Stomach (tissue), 9 donors: ENCODE results near the gene ASMT. TPM values are rescaled to one million over a fixed set of nuclear protein-coding genes. Genes with fewer than 3 reads are reported as not detected.

Experiments
- DNase-seq, 2 donors: peaks; one replicate each; pipeline versions ENCODE4 v3.0.0 to v3.0.0-alpha.2; 2013 to 2019
- H3K27ac ChIP-seq, 5 donors: fragments of 200-600 bp in 4 of 5; sonication (generic) in 4 of 5; one replicate each; pipeline ENCODE4 v1.5.1; 2013 to 2019; ENCODE audit warnings: mild to moderate bottlenecking in 1 of 5, moderate library complexity in 1 of 5
- H3K27me3 ChIP-seq, 3 donors: fragments of 200-600 bp; sonication (generic); one replicate each; pipeline ENCODE4 v1.5.1; 2017 to 2019; ENCODE audit warnings: mixed run types in 1 of 3
- H3K36me3 ChIP-seq, 4 donors: fragments of 200-600 bp; sonication (generic); 1 replicate in 3 of 4; 2 replicates in 1 of 4; pipeline ENCODE4 v1.5.1; 2016 to 2019
- H3K4me1 ChIP-seq, 4 donors: fragments of 200-600 bp; sonication (generic); one replicate each; pipeline ENCODE4 v1.5.1; 2016 to 2019
- H3K4me3 ChIP-seq, 4 donors: fragments of 200-600 bp; sonication (generic) in 3 of 4; one replicate each; pipeline ENCODE4 v1.5.1; 2016 to 2019; ENCODE audit warnings: mild to moderate bottlenecking in 1 of 4
- H3K9me3 ChIP-seq, 4 donors: fragments of 200-600 bp; sonication (generic); one replicate each; pipeline ENCODE4 v1.5.1; 2016 to 2019
- CTCF ChIP-seq, 7 experiments: fragments of 450-650 bp in 4 of 7; fragments of 200-600 bp in 3 of 7; sonication (generic) in 3 of 7; IDR thresholded peaks; one replicate each; pipeline ENCODE4 v1.5.1; 2016 to 2019; ENCODE audit warnings: antibody characterized with exemption in 7 of 7, control low read depth in 2 of 7, mild to moderate bottlenecking in 1 of 7
- EP300 ChIP-seq: sonication (generic); formaldehyde crosslinking; IDR thresholded peaks from one replicate; pipeline ENCODE4 v1.6.1; 2017; ENCODE audit warnings: antibody characterized with exemption
- POLR2A ChIP-seq, 4 donors: fragments of 450-650 bp; IDR thresholded peaks; one replicate each; pipeline ENCODE4 v1.6.1; 2016; ENCODE audit warnings: antibody characterized with exemption in 4 of 4, control low read depth in 2 of 4, mild to moderate bottlenecking in 1 of 4, moderate library complexity in 1 of 4
- POLR2AphosphoS5 ChIP-seq, 3 donors: sonication (generic); formaldehyde crosslinking; IDR thresholded peaks; one replicate each; pipeline ENCODE4 v1.6.1; 2016; ENCODE audit warnings: antibody characterized with exemption in 3 of 3
- WGBS, 5 donors: extraction: QIAGEN DNeasy Blood & Tissue Kit in 3 of 5; methylation state at CpG; one replicate each; pipeline versions ENCODE4 v1.1.5 to v1.1.7; 2013 to 2018; 5-methylcytosine and 5-hydroxymethylcytosine counted together
- intact Hi-C: fragments of 100-400 bp; cut with DNase I; formaldehyde crosslinking; loops from one replicate; pipeline ENCODE4 v1.15.1; 2023; ENCODE audit warnings: low total_unique reads
- polyA plus RNA-seq, 3 donors: library from polyadenylated mRNA; stranded (reverse); fragments of 200-250 nt; gene quantifications; one replicate each; pipeline ENCODE4 v1.2.3, GENCODE V29; 2013
- total RNA-seq, 5 donors: library from RNA; depleted of rRNA; stranded (reverse); fragments of >200 nt; gene quantifications; one replicate each; pipeline versions ENCODE4 v1.1.0 to v1.2.3, GENCODE V29; 2014 to 2016
- donor health status: healthy with polysubstance abuse.
- donor health status: Bipolar disorder and iron deficiency.
- donor health status: healthy.

ASMT gene
- total and polyA plus RNA-seq, 8 donors = 0.43 TPM; not detected in 7

DNA sequence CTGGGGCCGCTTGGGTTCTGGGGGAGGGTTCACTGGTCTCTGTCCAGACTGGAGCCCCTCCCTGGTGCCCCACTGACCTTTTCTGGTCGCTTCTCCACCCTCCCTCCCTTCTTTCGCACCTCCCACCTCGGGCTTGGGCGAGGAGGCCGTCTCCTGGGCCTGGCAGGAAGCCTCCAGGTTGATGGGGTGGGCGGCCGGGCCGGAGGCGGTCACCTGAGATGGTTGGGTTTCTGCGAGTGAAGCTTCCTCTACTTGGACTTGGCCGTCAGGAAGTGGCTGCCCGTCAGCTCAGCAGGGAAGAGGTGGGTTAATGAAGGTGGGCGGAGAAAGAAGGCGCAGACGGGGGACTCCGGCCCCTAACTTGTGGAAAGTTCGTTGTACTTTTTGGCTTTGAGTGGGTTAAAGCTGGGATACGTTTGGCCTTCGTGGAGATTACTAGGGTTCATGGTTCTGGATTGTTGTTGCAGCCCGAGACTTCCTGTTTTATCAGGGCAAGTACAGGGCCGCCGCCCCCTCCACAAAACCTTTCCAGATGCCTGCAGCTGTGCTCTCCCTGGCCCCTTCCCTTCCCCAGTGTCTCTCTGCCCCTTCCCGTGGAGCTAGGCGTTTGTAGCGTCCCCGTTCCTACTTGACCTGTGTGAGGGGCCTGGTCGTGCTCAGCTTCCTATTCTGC is 22.3 kb upstream of the ASMT start:
- peaks cover 21 to 46% (median 32%) of the 10 kb centered on the region in 4 donors for H3K4me1 ChIP-seq
- peaks cover 37 to 44% (median 41%) of the 10 kb centered on the region in 4 donors for H3K36me3 ChIP-seq
- H3K27ac ChIP-seq = peak overlapping the region; percentile 84 to 97 (median 92)
- H3K9me3 ChIP-seq = no peaks in the 10 kb centered on the region
- DNase-seq = peak; percentile 26 to 63
- peak overlapping the region; percentile 93 to 99 (median 98) for H3K4me3 ChIP-seq
- H3K27me3 ChIP-seq = no peaks in the 10 kb centered on the region
- no peak for TF ChIP-seq POLR2AphosphoS5 (IDR thresholded peaks at IDR 0.05)
- TF ChIP-seq POLR2A (IDR thresholded peaks at IDR 0.05) = no peak
- no peak for TF ChIP-seq EP300
- TF ChIP-seq CTCF (IDR thresholded peaks at IDR 0.05) = no peak
- 1% methylated on average over 18 to 28 of the region's 28 CpGs for WGBS, 5 donors
- intact Hi-C loops = loop anchor here (5.0 kb wide), 1 partner anchor 135 kb away; no protein-coding TSS in a partner anchor

- Histone ChIP-seq H3K27ac (peak overlapping the region in 4 of 5 donors; percentile 84 to 97 (median 93)), H3K4me1 (peaks cover 21 to 46% (median 35%) of the 10 kb centered on the region in 4 donors), H3K4me3 (peak overlapping the region; percentile 93 to 99 (median 98)), H3K9me3 (no peaks in the 10 kb centered on the region), H3K36me3 (peaks cover 47 to 53% (median 50%) of the 10 kb centered on the region in 4 donors), H3K27me3 (no peaks in the 10 kb centered on the region)
- peak in 1 of 2 donors; percentile 24 for DNase-seq
- TF ChIP-seq POLR2AphosphoS5 (IDR thresholded peaks at IDR 0.05) = no peak
- no peak for TF ChIP-seq CTCF (IDR thresholded peaks at IDR 0.05)
- no peak for TF ChIP-seq EP300
- no peak for TF ChIP-seq POLR2A (IDR thresholded peaks at IDR 0.05)
- intact Hi-C loops = loop anchor here (5.0 kb wide), 1 partner anchor 136 kb away; no protein-coding TSS in a partner anchor
- 79 to 85% (median 84%) methylated on average over 42 to 60 of the region's 60 CpGs for WGBS, 5 donors
Measured at GRCh38 chrX:1593286-1594271, 21.3 kb upstream of the ASMT start.

- intact Hi-C loops = no loop called here
- Histone ChIP-seq H3K4me1 (peaks cover 21 to 45% (median 33%) of the 10 kb centered on the region in 4 donors), H3K9me3 (no peaks in the 10 kb centered on the region), H3K27ac (no peak overlapping the region), H3K27me3 (no peaks in the 10 kb centered on the region), H3K4me3 (no peak overlapping the region), H3K36me3 (peaks cover 68 to 75% (median 71%) of the 10 kb centered on the region in 4 donors)
- DNase-seq = peak in 1 of 2 donors; percentile 3
- WGBS, 5 donors = 91 to 94% (median 92%) methylated on average over 17 of the region's 17 CpGs
- TF ChIP-seq POLR2AphosphoS5 (IDR thresholded peaks at IDR 0.05) = no peak
- no peak for TF ChIP-seq POLR2A (IDR thresholded peaks at IDR 0.05)
- TF ChIP-seq EP300 = no peak
- no peak for TF ChIP-seq CTCF (IDR thresholded peaks at IDR 0.05)
Measured at GRCh38 chrX:1595711-1596060, 19.2 kb upstream of the ASMT start.

DNA sequence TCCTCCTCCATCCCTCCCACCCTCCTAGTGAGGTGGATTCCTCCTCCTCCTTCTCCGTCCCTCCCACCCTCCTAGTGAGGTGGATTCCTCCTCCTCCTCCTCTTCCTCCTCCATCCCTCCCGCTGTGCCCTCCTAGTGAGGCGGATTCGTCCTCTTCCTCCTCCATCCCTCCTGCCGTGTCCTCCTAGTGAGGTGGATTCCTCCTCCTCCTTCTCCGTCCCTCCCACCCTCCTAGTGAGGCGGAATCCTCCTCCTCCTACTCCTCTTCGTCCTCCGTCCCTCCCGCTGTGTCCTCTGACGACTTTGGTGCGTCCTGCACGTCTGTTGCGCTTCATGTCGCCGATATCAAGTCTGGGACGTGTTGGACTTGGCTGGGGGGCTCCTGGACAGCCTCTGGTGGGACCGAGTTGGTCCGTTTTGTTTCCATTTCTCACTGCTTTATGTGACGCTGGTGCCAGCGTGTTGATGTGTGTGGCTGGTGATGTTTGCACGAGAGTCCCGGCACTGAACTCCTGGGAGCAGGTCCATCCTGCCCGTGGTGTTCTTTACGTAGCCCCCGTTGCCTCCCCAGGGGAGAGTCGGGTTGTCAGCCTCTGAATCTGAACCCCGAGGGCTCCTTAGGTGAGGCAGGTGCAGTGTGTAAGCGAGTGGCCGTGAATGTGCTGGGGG is 18.0 kb upstream of the ASMT start:
- 84 to 91% (median 87%) methylated on average over 24 to 30 of the region's 30 CpGs for WGBS, 5 donors

More for the DNA sequence above, 18.0 kb upstream of the ASMT start:
- no peak for TF ChIP-seq EP300
- no peak for TF ChIP-seq POLR2A (IDR thresholded peaks at IDR 0.05)
- TF ChIP-seq POLR2AphosphoS5 (IDR thresholded peaks at IDR 0.05) = no peak
- TF ChIP-seq CTCF (IDR thresholded peaks at IDR 0.05) = no peak
- Histone ChIP-seq H3K36me3 (peaks cover 79 to 86% (median 83%) of the 10 kb centered on the region in 4 donors), H3K4me3 (no peak overlapping the region), H3K27me3 (no peaks in the 10 kb centered on the region), H3K4me1 (peaks cover 21 to 40% (median 31%) of the 10 kb centered on the region in 4 donors), H3K27ac (no peak overlapping the region), H3K9me3 (peaks cover 0 to 7% (median 0%) of the 10 kb centered on the region in 4 donors)
- peak in 1 of 2 donors; percentile 11 for DNase-seq
- intact Hi-C loops = no loop called here
